H1 (cell line): ENCODE results near the gene ACVR1.

Source experiments
- EP300 ChIP-seq, 2 experiments: IDR thresholded peaks; 1 replicate in 1 of 2; 2 replicates in 1 of 2; pipeline ENCODE4 v1.6.1; 2011 to 2012; ENCODE audit warnings: low read depth in 2 of 2, low read length in 2 of 2, mild to moderate bottlenecking in 2 of 2, borderline replicate concordance in 1 of 2, inconsistent platforms in 1 of 2, moderate library complexity in 1 of 2
- FOSL1 ChIP-seq: IDR thresholded peaks from 2 replicates; pipeline ENCODE4 v1.6.1; 2011; ENCODE audit warnings: mild to moderate bottlenecking, low read depth, low read length, moderate library complexity; ENCODE audit not compliant: insufficient read depth
- ZNF274 ChIP-seq: IDR thresholded peaks from 2 replicates; pipeline ENCODE4 v1.7.0; 2012; ENCODE audit warnings: low read length, borderline replicate concordance; ENCODE audit errors: extremely low read depth
- TF ChIP-seq, protein P1 (sequence below), 3 experiments: IDR thresholded peaks; 1 replicate in 2 of 3; 2 replicates in 1 of 3; pipeline versions ENCODE4 v1.5.1 to v1.6.1; 2011; ENCODE audit warnings: low read length in 3 of 3, mild to moderate bottlenecking in 3 of 3, inconsistent platforms in 2 of 3, low read depth in 1 of 3, moderate library complexity in 1 of 3; ENCODE audit not compliant: insufficient read depth in 1 of 3; ENCODE audit errors: control extremely low read depth in 1 of 3
- TF ChIP-seq, protein P2 (sequence below): IDR thresholded peaks from 2 replicates; pipeline ENCODE4 v1.6.1; 2012; ENCODE audit warnings: inconsistent platforms

DNA sequence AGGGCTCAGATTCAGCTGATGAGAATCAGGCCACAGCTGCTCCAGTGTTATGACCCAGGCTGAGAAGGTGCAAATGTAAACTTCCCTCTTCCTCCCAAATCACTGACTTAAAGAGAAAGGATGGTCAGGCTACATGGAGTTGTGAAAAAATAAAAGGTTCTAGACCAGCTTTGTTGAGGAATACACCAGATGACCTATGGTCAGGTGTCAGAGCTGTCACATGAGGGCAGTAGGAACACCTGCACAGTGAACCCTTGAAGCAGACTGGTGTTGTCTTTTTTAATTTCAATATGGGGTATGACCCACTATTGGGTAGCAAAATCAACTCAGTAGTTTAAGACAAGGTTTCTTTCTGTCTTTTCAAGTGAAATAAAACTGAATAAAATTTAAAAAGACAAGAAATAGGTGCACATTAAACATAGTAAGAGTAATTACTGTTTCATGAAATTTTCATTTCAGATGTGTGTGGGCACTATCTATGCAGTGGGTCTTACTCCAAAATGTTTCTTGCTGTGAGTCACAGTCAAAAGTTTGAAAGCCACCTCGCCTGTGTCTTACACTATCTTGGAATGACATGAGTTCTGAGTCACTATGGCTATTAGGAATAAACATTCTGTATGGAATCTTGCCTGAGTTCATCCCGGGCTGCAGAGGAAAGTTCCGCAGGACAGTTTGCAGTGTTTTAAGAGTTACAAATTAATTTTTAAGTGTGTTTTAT lies 83.6 kb downstream of the ACVR1 start:
- TF ChIP-seq FOSL1: no peak
- TF ChIP-seq, protein P1, sequence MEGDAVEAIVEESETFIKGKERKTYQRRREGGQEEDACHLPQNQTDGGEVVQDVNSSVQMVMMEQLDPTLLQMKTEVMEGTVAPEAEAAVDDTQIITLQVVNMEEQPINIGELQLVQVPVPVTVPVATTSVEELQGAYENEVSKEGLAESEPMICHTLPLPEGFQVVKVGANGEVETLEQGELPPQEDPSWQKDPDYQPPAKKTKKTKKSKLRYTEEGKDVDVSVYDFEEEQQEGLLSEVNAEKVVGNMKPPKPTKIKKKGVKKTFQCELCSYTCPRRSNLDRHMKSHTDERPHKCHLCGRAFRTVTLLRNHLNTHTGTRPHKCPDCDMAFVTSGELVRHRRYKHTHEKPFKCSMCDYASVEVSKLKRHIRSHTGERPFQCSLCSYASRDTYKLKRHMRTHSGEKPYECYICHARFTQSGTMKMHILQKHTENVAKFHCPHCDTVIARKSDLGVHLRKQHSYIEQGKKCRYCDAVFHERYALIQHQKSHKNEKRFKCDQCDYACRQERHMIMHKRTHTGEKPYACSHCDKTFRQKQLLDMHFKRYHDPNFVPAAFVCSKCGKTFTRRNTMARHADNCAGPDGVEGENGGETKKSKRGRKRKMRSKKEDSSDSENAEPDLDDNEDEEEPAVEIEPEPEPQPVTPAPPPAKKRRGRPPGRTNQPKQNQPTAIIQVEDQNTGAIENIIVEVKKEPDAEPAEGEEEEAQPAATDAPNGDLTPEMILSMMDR (IDR thresholded peaks at IDR 0.05; ENCODE audit: control extremely low read depth in 1 of 3, insufficient read depth in 1 of 3, low read depth in 1 of 3, low read length in 3 of 3): no peak
- no peak for TF ChIP-seq ZNF274
- TF ChIP-seq, protein P2, sequence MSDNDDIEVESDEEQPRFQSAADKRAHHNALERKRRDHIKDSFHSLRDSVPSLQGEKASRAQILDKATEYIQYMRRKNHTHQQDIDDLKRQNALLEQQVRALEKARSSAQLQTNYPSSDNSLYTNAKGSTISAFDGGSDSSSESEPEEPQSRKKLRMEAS: no peak
- no peak for TF ChIP-seq EP300 (IDR thresholded peaks at IDR 0.05; ENCODE audit: borderline replicate concordance in 1 of 2, low read depth in 2 of 2, low read length in 2 of 2)
